Measurements from ENCODE around the gene SENP6.

DNA sequence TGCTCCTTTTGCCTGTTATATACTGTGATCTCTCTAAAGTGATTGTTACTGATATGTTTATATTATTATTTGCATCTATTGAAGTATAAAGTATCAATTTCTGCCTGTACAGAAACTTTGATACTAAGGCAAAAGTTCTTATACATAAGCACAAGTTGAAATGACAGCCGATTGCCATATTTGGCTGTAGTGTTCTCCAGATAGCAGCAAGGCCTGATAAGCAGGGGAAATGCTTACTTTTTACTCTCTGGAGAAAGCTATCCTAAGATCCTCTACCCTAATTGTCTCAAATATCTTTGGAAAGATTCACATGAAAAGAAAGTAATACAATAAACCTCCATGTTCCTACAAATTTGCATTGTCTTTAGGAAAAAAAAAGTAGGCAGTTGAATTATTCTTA lies 31.4 kb downstream of the SENP6 start:
- TF ChIP-seq GATA2 (IDR thresholded peaks at IDR 0.05; ENCODE audit: low read depth, low read length) (no peak), GATA3 (IDR thresholded peaks at IDR 0.05; ENCODE audit: low read depth, low read length) (no peak)
